Right atrium auricular region (tissue), 2 donors: ENCODE data around the gene ASAP2. TPM values are rescaled to one million over a fixed set of nuclear protein-coding genes. Genes with fewer than 3 reads are reported as not detected.

Experiments
- DNase-seq: peaks from one replicate; pipeline ENCODE4 v3.0.0-alpha.2; 2019; ENCODE audit warnings: low spot score
- H3K27ac ChIP-seq, 2 donors: fragments of 200-600 bp; sonication (generic); 1 replicate in 1 of 2; 2 replicates in 1 of 2; pipeline ENCODE4 v1.5.1; 2016 to 2019
- H3K27me3 ChIP-seq, 2 donors: fragments of 200-600 bp; sonication (generic); one replicate each; pipeline versions ENCODE4 v1.5.1 to v1.6.0; 2017 to 2019
- H3K36me3 ChIP-seq: fragments of 200-600 bp; sonication (generic); one replicate; pipeline ENCODE4 v1.5.1; 2016
- H3K4me1 ChIP-seq, 2 donors: fragments of 200-600 bp; sonication (generic); one replicate each; pipeline versions ENCODE4 v1.5.1 to v1.6.0; 2017 to 2019
- H3K4me3 ChIP-seq, 2 donors: fragments of 200-600 bp; sonication (generic); 1 replicate in 1 of 2; 2 replicates in 1 of 2; pipeline ENCODE4 v1.5.1; 2017 to 2019; ENCODE audit warnings: mild to moderate bottlenecking in 1 of 2, moderate library complexity in 1 of 2
- H3K9me3 ChIP-seq, 2 donors: fragments of 200-600 bp; sonication (generic); one replicate each; pipeline ENCODE4 v1.5.1; 2019
- total RNA-seq, 2 donors: library from RNA; depleted of rRNA; stranded (reverse); fragments of >200 nt; gene quantifications; one replicate each; pipeline ENCODE4 v1.1.0, GENCODE V29; 2016
- TF ChIP-seq, protein P1 (sequence below), 2 donors: fragments of 200-600 bp; sonication (generic); IDR thresholded peaks; one replicate each; pipeline ENCODE4 v1.5.1; 2019; ENCODE audit warnings: antibody characterized with exemption in 2 of 2

Gene ASAP2
- total RNA-seq, 2 donors from 2014 or later = 13.2 to 20.3 TPM

DNA sequence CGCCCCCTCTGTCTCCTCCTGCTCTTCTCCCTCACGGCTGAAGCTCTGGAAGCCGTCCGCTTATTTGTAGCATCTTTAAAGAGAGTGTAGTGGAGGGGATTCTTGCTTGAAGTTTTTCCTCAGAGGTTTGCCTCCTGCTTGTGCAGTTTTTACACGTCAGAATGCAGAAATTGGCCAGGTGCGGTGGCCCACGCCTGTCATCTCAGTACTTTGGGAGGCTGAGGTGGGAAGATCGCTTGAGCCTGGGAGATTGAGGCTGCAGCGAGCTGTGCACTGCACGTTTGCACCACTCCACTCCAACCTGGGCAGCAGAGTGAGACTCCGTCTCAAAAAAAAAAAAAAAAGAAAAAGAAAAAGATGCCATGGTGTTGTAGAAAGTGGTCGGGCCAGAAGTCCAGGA lies 147.7 kb downstream of the ASAP2 start:
- H3K27ac ChIP-seq = no peak overlapping the region
- no peak overlapping the region for H3K4me3 ChIP-seq
- DNase-seq = no peak
- no peaks in the 10 kb centered on the region for H3K9me3 ChIP-seq
- TF ChIP-seq, protein P1, sequence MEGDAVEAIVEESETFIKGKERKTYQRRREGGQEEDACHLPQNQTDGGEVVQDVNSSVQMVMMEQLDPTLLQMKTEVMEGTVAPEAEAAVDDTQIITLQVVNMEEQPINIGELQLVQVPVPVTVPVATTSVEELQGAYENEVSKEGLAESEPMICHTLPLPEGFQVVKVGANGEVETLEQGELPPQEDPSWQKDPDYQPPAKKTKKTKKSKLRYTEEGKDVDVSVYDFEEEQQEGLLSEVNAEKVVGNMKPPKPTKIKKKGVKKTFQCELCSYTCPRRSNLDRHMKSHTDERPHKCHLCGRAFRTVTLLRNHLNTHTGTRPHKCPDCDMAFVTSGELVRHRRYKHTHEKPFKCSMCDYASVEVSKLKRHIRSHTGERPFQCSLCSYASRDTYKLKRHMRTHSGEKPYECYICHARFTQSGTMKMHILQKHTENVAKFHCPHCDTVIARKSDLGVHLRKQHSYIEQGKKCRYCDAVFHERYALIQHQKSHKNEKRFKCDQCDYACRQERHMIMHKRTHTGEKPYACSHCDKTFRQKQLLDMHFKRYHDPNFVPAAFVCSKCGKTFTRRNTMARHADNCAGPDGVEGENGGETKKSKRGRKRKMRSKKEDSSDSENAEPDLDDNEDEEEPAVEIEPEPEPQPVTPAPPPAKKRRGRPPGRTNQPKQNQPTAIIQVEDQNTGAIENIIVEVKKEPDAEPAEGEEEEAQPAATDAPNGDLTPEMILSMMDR (IDR thresholded peaks at IDR 0.05) = no peak
- H3K4me1 ChIP-seq = no peaks in the 10 kb centered on the region
- no peaks in the 10 kb centered on the region for H3K27me3 ChIP-seq
- H3K36me3 ChIP-seq = peaks cover 44% of the 10 kb centered on the region

DNA sequence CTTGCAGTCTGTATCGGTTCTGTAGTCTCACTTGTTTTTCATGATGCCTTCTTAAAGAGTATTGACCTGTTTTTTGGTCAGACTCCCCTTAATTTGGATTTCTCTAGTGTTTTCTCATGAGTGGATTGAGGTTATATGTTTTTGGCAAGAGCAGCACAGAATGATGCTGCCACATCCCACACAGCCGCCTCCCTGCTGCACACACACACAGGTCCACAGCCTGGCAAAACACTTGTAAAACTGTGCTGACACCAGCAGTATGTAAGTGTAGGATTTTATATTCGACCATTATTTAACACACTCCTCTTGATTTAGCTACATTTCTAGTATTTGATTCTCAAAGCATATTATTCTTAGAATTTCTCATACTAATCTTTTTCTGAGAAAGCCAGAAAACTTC lies 148.7 kb downstream of the ASAP2 start:
- Histone ChIP-seq H3K4me3 (no peak overlapping the region), H3K9me3 (no peaks in the 10 kb centered on the region), H3K27ac (no peak overlapping the region), H3K27me3 (no peaks in the 10 kb centered on the region), H3K36me3 (peaks cover 44% of the 10 kb centered on the region), H3K4me1 (no peaks in the 10 kb centered on the region)
- no peak for DNase-seq
- TF ChIP-seq, protein P1 (IDR thresholded peaks at IDR 0.05) = no peak

DNA sequence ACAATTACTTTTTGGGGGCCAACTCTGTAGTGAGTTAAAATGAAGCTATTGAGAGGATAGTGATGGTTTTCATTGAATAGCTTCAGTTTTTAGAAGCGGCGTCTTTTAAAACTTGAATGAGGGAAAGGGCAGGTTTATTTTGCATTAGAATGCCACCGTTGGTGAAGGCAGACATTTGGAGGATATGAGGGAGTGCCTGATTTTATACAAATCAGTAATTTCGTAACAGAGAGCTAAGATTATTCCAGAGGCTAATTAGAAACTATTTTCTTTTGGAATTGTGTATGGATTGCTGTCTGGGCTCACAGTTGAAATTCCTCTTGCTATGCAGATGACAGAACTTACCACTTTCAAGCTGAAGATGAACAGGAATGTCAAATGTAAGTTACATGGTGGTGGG lies 149.1 kb downstream of the ASAP2 start:
- H3K27me3 ChIP-seq = no peaks in the 10 kb centered on the region
- H3K9me3 ChIP-seq = no peaks in the 10 kb centered on the region
- TF ChIP-seq, protein P1 (IDR thresholded peaks at IDR 0.05) = no peak
- H3K36me3 ChIP-seq = peaks cover 42% of the 10 kb centered on the region
- no peak overlapping the region for H3K27ac ChIP-seq
- no peak for DNase-seq
- H3K4me1 ChIP-seq = no peaks in the 10 kb centered on the region
- H3K4me3 ChIP-seq = no peak overlapping the region

DNA sequence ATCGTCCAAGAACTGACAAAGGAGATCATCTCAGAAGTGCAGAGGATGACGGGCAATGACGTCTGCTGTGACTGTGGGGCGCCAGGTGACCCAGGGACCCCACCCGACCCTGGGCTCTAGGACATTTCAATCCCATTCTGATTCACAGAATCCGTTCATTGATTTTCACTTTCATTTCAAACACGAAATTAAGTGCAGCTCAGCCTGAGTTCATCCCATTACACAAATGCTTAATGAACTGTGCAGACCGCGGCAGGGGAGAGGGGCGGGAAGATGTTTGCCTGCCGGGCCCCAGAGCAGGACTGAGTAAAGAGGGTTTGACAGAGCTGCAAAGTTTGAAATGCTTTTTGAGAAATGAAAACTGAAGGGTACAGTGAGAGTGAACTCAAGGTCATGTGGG lies 149.6 kb downstream of the ASAP2 start:
- no peak overlapping the region for H3K27ac ChIP-seq
- peaks cover 36% of the 10 kb centered on the region for H3K36me3 ChIP-seq
- no peak for DNase-seq
- no peaks in the 10 kb centered on the region for H3K4me1 ChIP-seq
- TF ChIP-seq, protein P1 (IDR thresholded peaks at IDR 0.05) = no peak
- no peaks in the 10 kb centered on the region for H3K9me3 ChIP-seq
- H3K4me3 ChIP-seq = no peak overlapping the region
- no peaks in the 10 kb centered on the region for H3K27me3 ChIP-seq

DNA sequence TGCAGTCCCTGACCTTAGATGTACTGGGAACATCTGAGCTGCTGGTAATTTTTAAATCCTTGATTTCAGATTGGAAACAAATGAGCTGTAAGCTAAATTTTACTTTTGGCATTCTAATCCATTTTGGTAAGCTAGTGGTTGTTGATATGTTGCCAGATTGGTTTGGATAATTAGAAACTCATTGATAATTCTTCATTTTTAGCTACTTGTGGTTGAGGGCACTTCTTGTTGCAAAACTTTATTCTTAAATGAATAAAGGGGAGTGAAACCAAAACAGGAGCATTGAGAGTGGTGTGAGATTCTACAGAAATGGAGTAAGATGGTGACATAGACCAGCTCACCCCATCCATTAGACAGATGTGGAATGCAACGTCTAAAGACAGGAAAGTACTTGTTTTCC lies 152.2 kb downstream of the ASAP2 start:
- no peak for DNase-seq
- Histone ChIP-seq H3K27me3 (no peaks in the 10 kb centered on the region), H3K27ac (no peak overlapping the region), H3K4me3 (no peak overlapping the region), H3K4me1 (no peaks in the 10 kb centered on the region), H3K36me3 (peaks cover 13% of the 10 kb centered on the region), H3K9me3 (no peaks in the 10 kb centered on the region)
- TF ChIP-seq, protein P1 (IDR thresholded peaks at IDR 0.05) = no peak

DNA sequence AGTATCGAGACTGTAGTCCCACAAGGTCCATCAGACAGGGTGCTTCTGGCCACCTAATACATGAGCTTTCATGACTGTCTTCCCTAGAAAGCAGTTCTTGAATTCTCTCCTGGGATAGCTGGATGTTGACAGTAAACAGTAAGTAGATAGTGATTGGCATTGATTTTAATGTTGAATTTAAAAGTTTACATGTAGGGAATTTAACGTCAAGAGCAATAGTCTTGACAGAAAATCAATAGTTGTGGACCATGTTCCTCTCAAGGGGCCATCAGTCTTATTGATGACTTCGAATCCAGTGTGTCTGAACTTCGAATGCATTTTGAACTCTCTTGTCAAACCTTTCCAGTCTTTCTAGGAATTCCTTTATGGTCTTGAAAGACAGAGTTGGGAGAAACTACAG lies 152.9 kb downstream of the ASAP2 start:
- H3K27me3 ChIP-seq = no peaks in the 10 kb centered on the region
- H3K27ac ChIP-seq = no peak overlapping the region
- TF ChIP-seq, protein P1 (IDR thresholded peaks at IDR 0.05) = no peak
- H3K4me3 ChIP-seq = no peak overlapping the region
- H3K36me3 ChIP-seq = peaks cover 13% of the 10 kb centered on the region
- no peak for DNase-seq
- H3K9me3 ChIP-seq = no peaks in the 10 kb centered on the region
- no peaks in the 10 kb centered on the region for H3K4me1 ChIP-seq
